ENCODE data around the gene FAM81B. TPM values are rescaled to one million over a fixed set of nuclear protein-coding genes. Genes with fewer than 3 reads are reported as not detected.

Gene FAM81B
- total RNA-seq, 6 experiments from 2014 or later: not detected

- 70% methylated on average over 1 of the region's 1 CpG for WGBS (ENCODE audit: insufficient coverage, low coverage, low lambda C conversion rate, missing lambda C conversion rate)
- DNase-seq (no peak), ATAC-seq (no peak)
- no peak for TF ChIP-seq CTCF (IDR thresholded peaks at IDR 0.05)
- Histone ChIP-seq H3K27ac (no peak overlapping the region), H3K9me3 (no peaks in the 10 kb centered on the region), H3K4me1 (no peaks in the 10 kb centered on the region), H3K36me3 (no peaks in the 10 kb centered on the region), H3K27me3 (no peaks in the 10 kb centered on the region), H3K4me3 (no peak overlapping the region)
- intact Hi-C loops (cut with DNase I): no loop called here
These were observed 7.8 kb downstream of the FAM81B start for GRCh38 chr5:95398989-95399388.

DNA sequence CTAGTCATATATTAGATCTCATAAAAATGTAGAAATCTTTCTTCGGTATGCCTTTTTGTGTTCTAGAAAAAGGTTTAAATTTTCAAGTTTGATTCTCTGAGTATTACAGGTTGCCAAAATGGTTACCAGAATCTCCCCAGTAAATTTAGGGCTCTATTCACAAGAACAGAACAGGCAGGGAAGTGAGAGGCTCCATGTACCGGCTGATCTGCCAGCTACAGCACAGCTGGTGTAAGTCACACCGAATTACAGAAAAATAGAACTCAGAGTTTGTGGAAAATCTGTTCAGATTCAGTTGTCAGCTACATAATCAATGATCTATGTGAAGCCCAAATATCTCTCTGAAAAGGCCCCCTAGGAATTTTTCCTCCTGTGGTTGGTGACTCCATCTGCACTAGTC lies 10.5 kb downstream of the FAM81B start:
- intact Hi-C loops (cut with DNase I): no loop called here
- TF ChIP-seq POLR2A (IDR thresholded peaks at IDR 0.05): no peak
- TF ChIP-seq CTCF (IDR thresholded peaks at IDR 0.05): no peak
- 74% methylated on average over 3 of the region's 3 CpGs for WGBS (ENCODE audit: insufficient coverage, low coverage, low lambda C conversion rate, missing lambda C conversion rate)
- Histone ChIP-seq H3K27me3 (no peaks in the 10 kb centered on the region), H3K4me1 (no peaks in the 10 kb centered on the region), H3K27ac (no peak overlapping the region), H3K4me3 (no peak overlapping the region), H3K9me3 (no peaks in the 10 kb centered on the region), H3K36me3 (no peaks in the 10 kb centered on the region)
- DNase-seq (no peak), ATAC-seq (no peak)

GRCh38 chr5:95403996-95404395 lies 12.8 kb downstream of the FAM81B start:
- H3K36me3 ChIP-seq: no peaks in the 10 kb centered on the region
- whole genome bisulfite sequencing (ENCODE audit: insufficient coverage, low coverage, low lambda C conversion rate, missing lambda C conversion rate): 33% methylated on average over 1 of the region's 1 CpG
- no peak for ATAC-seq
- no peaks in the 10 kb centered on the region for H3K27me3 ChIP-seq
- H3K4me1 ChIP-seq: no peaks in the 10 kb centered on the region
- H3K4me3 ChIP-seq: no peak overlapping the region
- TF ChIP-seq CTCF (IDR thresholded peaks at IDR 0.05) (no peak), POLR2A (IDR thresholded peaks at IDR 0.05) (no peak)
- intact Hi-C loops (cut with DNase I): no loop called here
- DNase-seq: no peak
- no peak overlapping the region for H3K27ac ChIP-seq
- no peaks in the 10 kb centered on the region for H3K9me3 ChIP-seq

GRCh38 chr5:95406426-95407090 lies 15.4 kb downstream of the FAM81B start:
- Histone ChIP-seq H3K4me1 (peaks cover 0 to 13% (median 3%) of the 10 kb centered on the region in 4 donors), H3K9me3 (no peaks in the 10 kb centered on the region), H3K27ac (no peak overlapping the region), H3K27me3 (no peaks in the 10 kb centered on the region), H3K36me3 (no peaks in the 10 kb centered on the region), H3K4me3 (no peak overlapping the region)
- no peak for TF ChIP-seq CTCF (IDR thresholded peaks at IDR 0.05)
- no peak for TF ChIP-seq POLR2A (IDR thresholded peaks at IDR 0.05)
- 16% methylated on average over 2 of the region's 5 CpGs for WGBS (ENCODE audit: insufficient coverage, low coverage, low lambda C conversion rate, missing lambda C conversion rate)
- intact Hi-C loops (cut with DNase I): no loop called here
- ATAC-seq (no peak), DNase-seq (no peak)

Measured in right lobe of liver (tissue), 6 donors.